ENCODE measurements around the gene NLRP9.
A peak's percentile ranks its signal among the peaks of the same experiment; 100 is the strongest.

The NLRP9 gene

GRCh38 chr19:55686311-55687050 lies 51.7 kb downstream of the NLRP9 start:
- Histone ChIP-seq H3K4me3 (ENCODE audit: low read depth, low read length) (no peak overlapping the region), H3K27ac (ENCODE audit: low read depth, low read length) (no peak overlapping the region), H3K4me1 (ENCODE audit: control insufficient read depth, insufficient read depth, low read length) (no peaks in the 10 kb centered on the region), H3K36me3 (ENCODE audit: control insufficient read depth, insufficient read depth, low read length) (peaks cover 58% of the 10 kb centered on the region), H3K27me3 (ENCODE audit: control insufficient read depth, insufficient read depth, low read length) (no peaks in the 10 kb centered on the region), H3K9me3 (ENCODE audit: control insufficient read depth, insufficient read depth, low read length) (no peaks in the 10 kb centered on the region), H3K9ac (ENCODE audit: low read depth, low read length) (no peak overlapping the region)

DNA sequence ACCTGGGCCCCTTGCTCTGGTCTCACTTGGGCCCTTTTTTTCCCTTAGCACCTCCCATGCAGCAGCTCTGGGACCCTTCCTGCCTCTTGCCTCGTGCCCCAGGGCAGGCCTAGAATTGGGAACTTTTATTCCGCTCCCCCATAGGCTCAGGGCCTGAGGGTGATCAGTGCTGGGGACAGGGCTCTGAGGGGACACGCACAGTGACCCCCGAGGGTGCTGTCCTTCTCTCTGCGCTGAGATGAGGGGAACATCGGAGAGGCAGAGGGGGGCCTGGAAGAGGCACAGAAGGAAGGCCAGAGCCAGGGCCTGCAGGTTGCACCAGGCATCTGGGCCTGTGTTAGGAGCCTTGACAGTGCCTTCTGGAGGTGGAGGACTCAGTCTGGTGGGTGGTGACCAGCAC lies 52.4 kb downstream of the NLRP9 start:
- H3K27me3 ChIP-seq (ENCODE audit: control insufficient read depth, insufficient read depth, low read length) = no peaks in the 10 kb centered on the region
- H3K27ac ChIP-seq (ENCODE audit: low read depth, low read length) = no peak overlapping the region
- no peaks in the 10 kb centered on the region for H3K9me3 ChIP-seq (ENCODE audit: control insufficient read depth, insufficient read depth, low read length)
- no peaks in the 10 kb centered on the region for H3K4me1 ChIP-seq (ENCODE audit: control insufficient read depth, insufficient read depth, low read length)
- H3K36me3 ChIP-seq (ENCODE audit: control insufficient read depth, insufficient read depth, low read length) = peaks cover 65% of the 10 kb centered on the region
- no peak overlapping the region for H3K9ac ChIP-seq (ENCODE audit: low read depth, low read length)
- H3K4me3 ChIP-seq (ENCODE audit: low read depth, low read length) = no peak overlapping the region

GRCh38 chr19:55684946-55685681 lies 53.1 kb downstream of the NLRP9 start:
- no peaks in the 10 kb centered on the region for H3K4me1 ChIP-seq (ENCODE audit: control insufficient read depth, insufficient read depth, low read length)
- no peak overlapping the region for H3K9ac ChIP-seq (ENCODE audit: low read depth, low read length)
- no peaks in the 10 kb centered on the region for H3K27me3 ChIP-seq (ENCODE audit: control insufficient read depth, insufficient read depth, low read length)
- H3K36me3 ChIP-seq (ENCODE audit: control insufficient read depth, insufficient read depth, low read length) = peaks cover 70% of the 10 kb centered on the region
- H3K27ac ChIP-seq (ENCODE audit: low read depth, low read length) = no peak overlapping the region
- H3K9me3 ChIP-seq (ENCODE audit: control insufficient read depth, insufficient read depth, low read length) = no peaks in the 10 kb centered on the region
- H3K4me3 ChIP-seq (ENCODE audit: low read depth, low read length) = no peak overlapping the region

GRCh38 chr19:55683449-55684261 lies 54.5 kb downstream of the NLRP9 start:
- no peak overlapping the region for H3K9ac ChIP-seq (ENCODE audit: low read depth, low read length)
- peaks cover 70% of the 10 kb centered on the region for H3K36me3 ChIP-seq (ENCODE audit: control insufficient read depth, insufficient read depth, low read length)
- no peaks in the 10 kb centered on the region for H3K4me1 ChIP-seq (ENCODE audit: control insufficient read depth, insufficient read depth, low read length)
- H3K9me3 ChIP-seq (ENCODE audit: control insufficient read depth, insufficient read depth, low read length) = no peaks in the 10 kb centered on the region
- H3K4me3 ChIP-seq (ENCODE audit: low read depth, low read length) = no peak overlapping the region
- H3K27me3 ChIP-seq (ENCODE audit: control insufficient read depth, insufficient read depth, low read length) = no peaks in the 10 kb centered on the region
- H3K27ac ChIP-seq (ENCODE audit: low read depth, low read length) = peak overlapping the region; percentile 43

- H3K27ac ChIP-seq (ENCODE audit: low read depth, low read length) = no peak overlapping the region
- no peak overlapping the region for H3K4me3 ChIP-seq (ENCODE audit: low read depth, low read length)
- peaks cover 77% of the 10 kb centered on the region for H3K36me3 ChIP-seq (ENCODE audit: control insufficient read depth, insufficient read depth, low read length)
- peaks cover 3% of the 10 kb centered on the region; the same call in 1 of the 2 replicates for H3K4me1 ChIP-seq (ENCODE audit: control insufficient read depth, insufficient read depth, low read length)
- no peaks in the 10 kb centered on the region for H3K9me3 ChIP-seq (ENCODE audit: control insufficient read depth, insufficient read depth, low read length)
- no peaks in the 10 kb centered on the region for H3K27me3 ChIP-seq (ENCODE audit: control insufficient read depth, insufficient read depth, low read length)
- no peak overlapping the region for H3K9ac ChIP-seq (ENCODE audit: low read depth, low read length)
Measured at GRCh38 chr19:55681131-55682092, 56.8 kb downstream of the NLRP9 start.

GRCh38 chr19:55680339-55681130 lies 57.7 kb downstream of the NLRP9 start:
- peaks cover 68% of the 10 kb centered on the region for H3K36me3 ChIP-seq (ENCODE audit: control insufficient read depth, insufficient read depth, low read length)
- no peak overlapping the region for H3K9ac ChIP-seq (ENCODE audit: low read depth, low read length)

DNA sequence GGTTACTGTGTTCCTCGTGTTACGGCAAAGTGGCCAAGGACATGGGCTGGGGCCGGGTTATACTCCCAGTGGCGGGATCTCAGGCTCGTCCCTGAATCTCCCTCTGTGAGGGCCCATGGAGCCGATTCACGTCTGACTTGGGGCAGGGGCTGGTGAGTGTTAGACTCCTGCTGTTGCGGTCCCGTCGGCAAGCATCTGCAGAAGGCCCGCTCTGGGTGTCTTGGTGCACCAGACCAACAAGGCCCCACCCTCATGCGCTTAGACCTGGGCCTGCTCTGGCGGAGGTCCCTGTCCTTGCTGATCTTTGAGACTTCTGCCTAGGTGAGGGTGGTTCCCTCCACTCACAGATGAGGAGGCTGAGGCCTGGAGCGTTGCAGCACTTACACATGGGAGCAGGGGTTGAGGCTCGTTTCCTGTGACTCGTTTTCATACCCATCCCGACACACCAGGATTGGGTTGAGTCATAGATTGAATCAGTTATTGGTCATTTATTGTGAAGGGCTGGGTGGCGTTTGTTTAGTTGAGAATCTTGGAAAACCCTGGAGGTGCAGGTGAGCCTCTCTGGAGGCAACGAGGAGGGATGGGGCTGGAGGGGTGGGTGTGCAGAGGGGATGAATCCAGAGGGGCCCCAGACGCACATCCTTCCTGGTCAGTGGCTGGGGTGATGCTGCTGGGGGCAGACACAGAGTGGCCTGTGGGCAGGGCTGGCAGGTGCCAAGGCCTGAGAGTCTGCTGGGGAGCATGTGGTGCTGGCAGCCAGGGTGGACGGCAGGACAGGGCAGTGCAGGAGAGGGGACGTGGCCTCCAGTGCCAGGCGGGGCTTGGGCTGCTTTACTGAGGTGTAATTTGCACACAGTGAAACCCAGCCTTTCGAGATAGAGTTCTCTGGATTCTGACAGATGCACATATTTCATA lies 58.6 kb downstream of the NLRP9 start:
- no peak overlapping the region for H3K9ac ChIP-seq (ENCODE audit: low read depth, low read length)
- H3K36me3 ChIP-seq (ENCODE audit: control insufficient read depth, insufficient read depth, low read length) = peaks cover 59% of the 10 kb centered on the region
- peaks cover 9% of the 10 kb centered on the region; the same call in 1 of the 2 replicates for H3K4me1 ChIP-seq (ENCODE audit: control insufficient read depth, insufficient read depth, low read length)
- no peaks in the 10 kb centered on the region for H3K9me3 ChIP-seq (ENCODE audit: control insufficient read depth, insufficient read depth, low read length)
- no peaks in the 10 kb centered on the region for H3K27me3 ChIP-seq (ENCODE audit: control insufficient read depth, insufficient read depth, low read length)
- no peak overlapping the region for H3K4me3 ChIP-seq (ENCODE audit: low read depth, low read length)
- H3K27ac ChIP-seq (ENCODE audit: low read depth, low read length) = no peak overlapping the region

More at GRCh38 chr19:55680339-55681130, 57.7 kb downstream of the NLRP9 start:
- H3K27me3 ChIP-seq (ENCODE audit: control insufficient read depth, insufficient read depth, low read length) = no peaks in the 10 kb centered on the region
- H3K4me3 ChIP-seq (ENCODE audit: low read depth, low read length) = no peak overlapping the region
- no peak overlapping the region for H3K27ac ChIP-seq (ENCODE audit: low read depth, low read length)
- H3K4me1 ChIP-seq (ENCODE audit: control insufficient read depth, insufficient read depth, low read length) = peaks cover 9% of the 10 kb centered on the region; the same call in 1 of the 2 replicates
- H3K9me3 ChIP-seq (ENCODE audit: control insufficient read depth, insufficient read depth, low read length) = no peaks in the 10 kb centered on the region

DNA sequence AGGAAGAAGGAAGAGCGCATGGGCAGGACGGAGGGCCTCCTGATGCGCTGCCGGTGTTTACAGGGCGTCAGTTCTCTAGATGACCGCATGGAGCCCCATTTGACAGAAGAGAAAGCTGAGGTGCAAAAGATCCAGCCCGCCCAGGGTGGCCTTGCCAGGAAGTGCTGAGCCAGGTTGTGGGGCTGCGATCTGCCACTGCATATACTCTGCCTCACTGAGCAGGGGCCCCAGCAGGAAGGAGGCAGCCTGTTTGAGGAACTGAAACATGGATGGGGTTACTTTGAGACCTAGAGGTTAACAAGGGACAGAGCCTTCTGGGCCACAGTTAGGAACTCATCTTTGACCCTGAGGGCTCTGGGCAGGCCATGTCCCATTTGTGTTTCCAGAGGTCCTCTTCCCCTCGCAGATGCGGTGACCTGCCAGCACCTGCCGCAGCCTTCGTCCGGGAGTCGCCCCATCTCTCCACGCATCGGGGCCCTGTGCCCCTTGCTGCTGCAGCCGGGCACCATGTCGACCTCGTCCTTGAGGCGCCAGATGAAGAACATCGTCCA lies 60.0 kb downstream of the NLRP9 start:
- peaks cover 53% of the 10 kb centered on the region for H3K36me3 ChIP-seq (ENCODE audit: control insufficient read depth, insufficient read depth, low read length)

DNA sequence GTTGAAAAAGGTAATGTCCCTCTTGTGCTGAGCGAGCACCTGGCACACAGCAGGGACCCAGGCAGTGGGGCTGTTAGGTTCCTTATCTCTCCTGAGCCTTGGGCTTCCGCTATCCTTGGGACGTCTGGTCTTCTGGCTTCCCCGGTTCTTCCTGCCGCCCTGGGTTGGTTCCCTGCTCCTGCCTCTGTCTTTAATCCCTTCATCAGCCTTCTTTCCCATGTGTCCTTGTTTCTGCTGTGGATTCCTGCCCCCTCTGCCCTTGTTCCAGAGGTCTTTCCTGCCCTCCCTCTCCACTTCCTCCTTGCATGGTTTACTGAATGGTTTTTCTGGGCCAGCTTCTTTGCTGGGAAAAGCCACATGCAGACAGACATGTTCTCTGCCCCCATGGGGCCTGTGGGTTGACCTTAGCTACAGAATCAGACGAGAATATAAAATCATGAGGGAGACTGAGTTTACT lies 60.6 kb downstream of the NLRP9 start:
- H3K27me3 ChIP-seq (ENCODE audit: control insufficient read depth, insufficient read depth, low read length) = no peaks in the 10 kb centered on the region
- no peak overlapping the region for H3K9ac ChIP-seq (ENCODE audit: low read depth, low read length)
- H3K4me1 ChIP-seq (ENCODE audit: control insufficient read depth, insufficient read depth, low read length) = peaks cover 15% of the 10 kb centered on the region; the same call in 1 of the 2 replicates
- peaks cover 53% of the 10 kb centered on the region for H3K36me3 ChIP-seq (ENCODE audit: control insufficient read depth, insufficient read depth, low read length)
- no peak overlapping the region for H3K27ac ChIP-seq (ENCODE audit: low read depth, low read length)
- no peaks in the 10 kb centered on the region for H3K9me3 ChIP-seq (ENCODE audit: control insufficient read depth, insufficient read depth, low read length)
- H3K4me3 ChIP-seq (ENCODE audit: low read depth, low read length) = no peak overlapping the region

More for the DNA sequence above, 60.0 kb downstream of the NLRP9 start:
- peaks cover 15% of the 10 kb centered on the region; the same call in 1 of the 2 replicates for H3K4me1 ChIP-seq (ENCODE audit: control insufficient read depth, insufficient read depth, low read length)
- no peak overlapping the region for H3K4me3 ChIP-seq (ENCODE audit: low read depth, low read length)
- no peaks in the 10 kb centered on the region for H3K27me3 ChIP-seq (ENCODE audit: control insufficient read depth, insufficient read depth, low read length)
- H3K27ac ChIP-seq (ENCODE audit: low read depth, low read length) = no peak overlapping the region
- no peaks in the 10 kb centered on the region for H3K9me3 ChIP-seq (ENCODE audit: control insufficient read depth, insufficient read depth, low read length)
- no peak overlapping the region for H3K9ac ChIP-seq (ENCODE audit: low read depth, low read length)
